CD14-positive monocyte (primary cell): ENCODE results near the gene VPS39. TPM values are rescaled to one million over a fixed set of nuclear protein-coding genes. Genes with fewer than 3 reads are reported as not detected.

Experiments
- DNase-seq, 3 donors: peaks; one replicate each; pipeline ENCODE4 v3.0.0-alpha.2; 2011 to 2022
- H2AFZ ChIP-seq: 2 replicates; pipeline ENCODE4 v1.6.0; 2012; ENCODE audit warnings: mild to moderate bottlenecking, low read depth, low read length, inconsistent platforms; ENCODE audit not compliant: insufficient read depth, poor library complexity, severe bottlenecking
- H3K27ac ChIP-seq, 2 donors: 1 replicate in 1 of 2; 2 replicates in 1 of 2; pipeline ENCODE4 v1.5.1; 2012 to 2013; ENCODE audit warnings: low read length in 2 of 2, control low read depth in 1 of 2, inconsistent platforms in 1 of 2, low read depth in 1 of 2, mild to moderate bottlenecking in 1 of 2
- H3K27me3 ChIP-seq, 2 donors: one replicate each; pipeline versions ENCODE4 v1.6.0 to v1.6.1; 2011 to 2013; ENCODE audit warnings: low read length in 2 of 2; ENCODE audit not compliant: control insufficient read depth in 2 of 2, insufficient read depth in 2 of 2
- H3K36me3 ChIP-seq, 2 donors: replicated peaks in 1 of 2; 1 replicate in 1 of 2; 2 replicates in 1 of 2; pipeline versions ENCODE4 v1.5.1 to v1.6.1; 2012 to 2013; ENCODE audit warnings: low read length in 2 of 2, control low read depth in 1 of 2, inconsistent platforms in 1 of 2, mild to moderate bottlenecking in 1 of 2; ENCODE audit not compliant: insufficient read depth in 2 of 2, control insufficient read depth in 1 of 2
- H3K4me1 ChIP-seq, 2 donors: 1 replicate in 1 of 2; 2 replicates in 1 of 2; pipeline versions ENCODE4 v1.5.1 to v1.6.1; 2012 to 2013; ENCODE audit warnings: low read length in 2 of 2, control low read depth in 1 of 2, inconsistent platforms in 1 of 2, mild to moderate bottlenecking in 1 of 2, moderate library complexity in 1 of 2; ENCODE audit not compliant: insufficient read depth in 2 of 2, control insufficient read depth in 1 of 2
- H3K4me2 ChIP-seq: replicated peaks from 2 replicates; pipeline ENCODE3; 2012; ENCODE audit warnings: low read length, moderate library complexity, mild to moderate bottlenecking; ENCODE audit not compliant: poor library complexity, severe bottlenecking; ENCODE audit errors: extremely low read depth
- H3K4me3 ChIP-seq, 3 experiments: fragments of 200-600 bp in 1 of 3; sonication (generic) in 1 of 3; replicated peaks in 1 of 3; 1 replicate in 2 of 3; 2 replicates in 1 of 3; pipeline ENCODE4 v1.5.1; 2011 to 2013; ENCODE audit warnings: low read length in 3 of 3, mild to moderate bottlenecking in 3 of 3, control low read depth in 2 of 3, low read depth in 2 of 3, inconsistent platforms in 1 of 3, moderate library complexity in 1 of 3
- H3K79me2 ChIP-seq: 2 replicates; pipeline ENCODE4 v1.6.0; 2012; ENCODE audit warnings: mild to moderate bottlenecking, control low read depth, inconsistent platforms, low read length, moderate library complexity; ENCODE audit not compliant: insufficient read depth
- H3K9ac ChIP-seq: 2 replicates; pipeline ENCODE4 v1.6.0; 2017; ENCODE audit warnings: low read length, mild to moderate bottlenecking; ENCODE audit not compliant: insufficient read depth, poor library complexity, severe bottlenecking
- H3K9me3 ChIP-seq, 2 donors: replicated peaks in 1 of 2; 1 replicate in 1 of 2; 2 replicates in 1 of 2; pipeline versions ENCODE4 v1.5.1 to v1.6.1; 2012 to 2013; ENCODE audit warnings: low read length in 2 of 2, control low read depth in 1 of 2; ENCODE audit not compliant: control insufficient read depth in 1 of 2, insufficient read depth in 1 of 2
- H4K20me1 ChIP-seq: 2 replicates; pipeline ENCODE4 v1.6.0; 2012; ENCODE audit warnings: mild to moderate bottlenecking, low read length, control low read depth, moderate library complexity; ENCODE audit not compliant: insufficient read depth
- H3K27ac Mint-ChIP-seq, 7 donors: one replicate each; pipeline ENCODE4 v1.8.0; 2020; ENCODE audit warnings: mild to moderate bottlenecking in 7 of 7, mixed read lengths in 7 of 7, moderate library complexity in 6 of 7, inconsistent platforms in 2 of 7
- H3K27me3 Mint-ChIP-seq, 3 donors: one replicate each; pipeline ENCODE4 v1.8.0; 2021 to 2022; ENCODE audit warnings: low read depth in 3 of 3, mild to moderate bottlenecking in 3 of 3, mixed read lengths in 3 of 3, moderate library complexity in 3 of 3, inconsistent platforms in 1 of 3
- H3K36me3 Mint-ChIP-seq, 2 donors: one replicate each; pipeline ENCODE4 v1.8.0; 2020; ENCODE audit warnings: mixed read lengths in 2 of 2, inconsistent platforms in 1 of 2, mild to moderate bottlenecking in 1 of 2
- H3K4me1 Mint-ChIP-seq: one replicate; pipeline ENCODE4 v1.8.0; 2020; ENCODE audit warnings: mild to moderate bottlenecking, mixed read lengths
- H3K4me3 Mint-ChIP-seq, 2 donors: one replicate each; pipeline ENCODE4 v1.8.0; 2020; ENCODE audit warnings: mild to moderate bottlenecking in 2 of 2, mixed read lengths in 2 of 2, moderate library complexity in 1 of 2
- H3K9me3 Mint-ChIP-seq, 7 donors: one replicate each; pipeline ENCODE4 v1.8.0; 2020 to 2022; ENCODE audit warnings: mixed read lengths in 7 of 7, mild to moderate bottlenecking in 6 of 7, moderate library complexity in 6 of 7, inconsistent platforms in 2 of 7
- WGBS: methylation state at CpG from one replicate; pipeline ENCODE4 v1.1.5; 2013; ENCODE audit warnings: missing lambda C conversion rate; ENCODE audit not compliant: insufficient coverage; 5-methylcytosine and 5-hydroxymethylcytosine counted together
- intact Hi-C, 2 donors: fragments of 100-400 bp; cut with micrococcal nuclease; formaldehyde crosslinking; loops; one replicate each; pipeline versions ENCODE4 v1.15.0 to v1.15.1; 2023
- polyA plus RNA-seq, 3 donors: library from polyadenylated mRNA; depleted of rRNA in 1 of 3; unstranded in 2 of 3; stranded (reverse) in 1 of 3; fragments of 300-500 nt in 2 of 3; fragments of >200 nt in 1 of 3; fragmentation: Illumina TruSeq in 2 of 3; gene quantifications; 1 replicate in 2 of 3; 2 replicates in 1 of 3; pipeline ENCODE4 v1.2.3, GENCODE V29; 2012 to 2021
- TF ChIP-seq, protein P1 (sequence below): fragments of 200-600 bp; IDR thresholded peaks from one replicate; pipeline ENCODE4 v1.8.0; 2022; ENCODE audit warnings: antibody characterized with exemption, mild to moderate bottlenecking

VPS39 gene
- polyA plus RNA-seq, 3 donors = 16.8 to 102 (median 25.8) TPM

DNA sequence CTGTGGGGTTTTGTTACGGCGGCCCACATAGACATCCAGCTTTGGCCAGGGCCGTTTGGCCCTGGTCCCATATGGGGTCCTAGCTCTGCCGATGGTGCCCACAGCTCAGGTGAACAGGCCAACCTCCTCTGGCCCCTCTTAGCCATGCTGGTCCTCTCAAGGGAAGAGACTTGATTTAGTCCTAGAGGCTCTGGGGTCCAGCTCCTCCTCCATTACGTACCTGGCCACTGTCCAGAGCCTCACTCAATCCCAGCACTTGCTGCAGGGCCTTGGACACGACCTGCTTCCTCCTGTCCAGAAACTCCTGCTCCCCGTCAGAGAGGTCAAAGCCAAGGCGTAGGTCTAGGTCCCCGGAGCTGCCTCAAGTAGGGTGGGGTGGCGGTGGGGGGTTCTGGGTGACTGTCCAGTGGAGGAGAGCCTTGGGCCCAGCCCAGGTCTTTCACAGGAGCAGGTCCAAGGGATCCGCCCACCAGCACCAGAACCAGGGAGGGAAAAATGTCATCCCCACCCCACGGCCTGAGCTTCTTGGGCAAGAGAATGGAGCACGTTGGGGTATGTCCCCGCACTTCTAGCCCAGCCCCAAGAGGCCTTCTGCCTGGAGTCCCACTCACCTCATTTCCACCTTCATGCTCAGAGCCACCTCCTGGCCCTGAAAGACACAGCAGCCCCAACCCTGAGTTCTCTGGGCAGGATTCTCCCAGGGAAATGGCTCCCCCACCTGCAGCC is 58.4 kb downstream of the VPS39 start:
- intact Hi-C loops = no loop called here
- no peak overlapping the region for H3K9ac ChIP-seq
- Mint-ChIP-seq H3K36me3 (no peaks in the 10 kb centered on the region), H3K27ac (no peak overlapping the region), H3K4me3 (no peak overlapping the region), H3K9me3 (no peaks in the 10 kb centered on the region), H3K4me1 (peaks cover 4% of the 10 kb centered on the region), H3K27me3 (peaks cover 0 to 5% (median 5%) of the 10 kb centered on the region in 3 donors)
- H3K27me3 ChIP-seq = no peaks in the 10 kb centered on the region
- 94% methylated on average over 10 of the region's 14 CpGs for WGBS
- H3K4me1 ChIP-seq = no peaks in the 10 kb centered on the region
- DNase-seq = no peak
- H3K27ac ChIP-seq = no peak overlapping the region
- no peak overlapping the region for H2AFZ ChIP-seq
- no peaks in the 10 kb centered on the region for H3K79me2 ChIP-seq
- no peak overlapping the region for H3K4me3 ChIP-seq
- H3K4me2 ChIP-seq = no peak overlapping the region
- no peaks in the 10 kb centered on the region for H4K20me1 ChIP-seq
- TF ChIP-seq, protein P1, sequence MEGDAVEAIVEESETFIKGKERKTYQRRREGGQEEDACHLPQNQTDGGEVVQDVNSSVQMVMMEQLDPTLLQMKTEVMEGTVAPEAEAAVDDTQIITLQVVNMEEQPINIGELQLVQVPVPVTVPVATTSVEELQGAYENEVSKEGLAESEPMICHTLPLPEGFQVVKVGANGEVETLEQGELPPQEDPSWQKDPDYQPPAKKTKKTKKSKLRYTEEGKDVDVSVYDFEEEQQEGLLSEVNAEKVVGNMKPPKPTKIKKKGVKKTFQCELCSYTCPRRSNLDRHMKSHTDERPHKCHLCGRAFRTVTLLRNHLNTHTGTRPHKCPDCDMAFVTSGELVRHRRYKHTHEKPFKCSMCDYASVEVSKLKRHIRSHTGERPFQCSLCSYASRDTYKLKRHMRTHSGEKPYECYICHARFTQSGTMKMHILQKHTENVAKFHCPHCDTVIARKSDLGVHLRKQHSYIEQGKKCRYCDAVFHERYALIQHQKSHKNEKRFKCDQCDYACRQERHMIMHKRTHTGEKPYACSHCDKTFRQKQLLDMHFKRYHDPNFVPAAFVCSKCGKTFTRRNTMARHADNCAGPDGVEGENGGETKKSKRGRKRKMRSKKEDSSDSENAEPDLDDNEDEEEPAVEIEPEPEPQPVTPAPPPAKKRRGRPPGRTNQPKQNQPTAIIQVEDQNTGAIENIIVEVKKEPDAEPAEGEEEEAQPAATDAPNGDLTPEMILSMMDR = no peak
- no peaks in the 10 kb centered on the region for H3K9me3 ChIP-seq
- no peaks in the 10 kb centered on the region for H3K36me3 ChIP-seq

DNA sequence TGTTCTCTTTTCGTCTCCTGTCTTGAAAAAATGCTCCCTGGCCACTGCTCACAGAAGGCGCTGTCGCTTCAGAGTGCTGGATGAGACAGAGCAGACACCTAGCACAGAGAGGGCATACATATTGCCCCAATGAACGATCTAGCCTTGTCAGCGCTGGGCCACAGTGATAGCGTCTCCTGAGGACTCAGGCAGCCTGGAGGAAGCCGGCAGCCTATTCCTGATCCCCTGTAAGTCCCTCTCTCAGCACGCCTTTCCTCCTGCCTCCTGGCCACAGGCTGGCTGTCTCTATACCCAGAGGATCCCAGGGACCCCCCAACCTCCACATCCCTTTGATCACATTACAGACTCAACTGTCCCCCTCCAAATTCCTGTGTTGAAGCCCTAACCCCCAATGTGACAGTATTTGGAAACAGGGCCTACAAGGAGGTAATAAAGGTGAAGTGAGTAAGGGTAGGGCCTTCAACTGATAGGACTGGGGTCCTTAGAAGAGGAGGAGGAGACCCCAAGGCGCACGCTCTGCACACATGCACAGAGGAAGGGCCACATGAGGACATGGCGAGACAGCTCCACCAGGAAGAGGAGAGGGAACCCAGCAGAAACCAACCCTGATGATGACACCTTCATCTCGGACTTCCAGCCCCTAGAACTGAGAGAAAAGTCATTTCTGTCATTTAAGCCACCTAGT is 59.2 kb downstream of the VPS39 start:
- Histone ChIP-seq H3K79me2 (no peaks in the 10 kb centered on the region), H2AFZ (no peak overlapping the region), H3K36me3 (no peaks in the 10 kb centered on the region), H3K27ac (no peak overlapping the region), H3K9ac (no peak overlapping the region), H3K4me1 (no peaks in the 10 kb centered on the region), H4K20me1 (no peaks in the 10 kb centered on the region), H3K9me3 (no peaks in the 10 kb centered on the region), H3K4me3 (no peak overlapping the region), H3K4me2 (no peak overlapping the region), H3K27me3 (no peaks in the 10 kb centered on the region)
- Mint-ChIP-seq H3K9me3 (no peaks in the 10 kb centered on the region), H3K27me3 (peaks cover 2 to 5% (median 5%) of the 10 kb centered on the region in 3 donors), H3K4me3 (no peak overlapping the region), H3K27ac (peak overlapping the region in 1 of 7 donors; percentile 6), H3K36me3 (no peaks in the 10 kb centered on the region), H3K4me1 (peaks cover 4% of the 10 kb centered on the region)
- WGBS = 91% methylated on average over 9 of the region's 12 CpGs
- intact Hi-C loops = no loop called here
- TF ChIP-seq, protein P1 = no peak
- no peak for DNase-seq
